NCI-H524 (cell line): ENCODE results near the gene RFPL2.

Experiments used
- DNase-seq, 2 experiments: peaks; one replicate each; lab custom pipeline; 2025; lab: John Stamatoyannopoulos, UW

RFPL2 gene

GRCh38 chr22:32204856-32205722 is at the start of gene RFPL2:
Gene RFPL2, minus strand, starts transcription at chr22:32205073. Its CDS starts 2,622 bp downstream, at chr22:32202451.
- DNase-seq: peak; percentile 86 to 91

- no peak for DNase-seq
These were observed 44.4 kb upstream of the RFPL2 start for GRCh38 chr22:32249231-32249630.

- no peak for DNase-seq
These were observed 43.4 kb upstream of the RFPL2 start for GRCh38 chr22:32248276-32248675.

GRCh38 chr22:32246166-32246565 is 41.3 kb upstream of the RFPL2 start:
- no peak for DNase-seq

GRCh38 chr22:32245042-32245441 is 40.2 kb upstream of the RFPL2 start:
- no peak for DNase-seq

DNA sequence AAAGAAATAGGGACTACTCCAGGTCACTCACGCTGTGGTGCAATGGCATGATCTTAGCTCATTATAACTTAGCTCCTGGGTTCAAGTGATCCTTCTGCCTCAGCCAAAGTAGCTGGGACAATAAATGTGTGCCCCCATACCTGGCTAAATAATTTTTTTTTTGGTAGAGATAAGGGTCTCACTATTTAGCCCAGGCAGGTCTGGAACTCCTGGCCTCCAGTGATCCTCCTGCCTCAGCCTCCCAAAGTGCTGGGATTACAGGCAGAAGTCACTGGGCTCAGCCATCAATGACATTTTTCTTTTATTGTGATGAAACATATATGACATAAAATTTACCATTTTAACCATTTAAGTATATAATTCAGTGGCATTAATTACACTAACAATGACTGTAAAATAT is 39.7 kb upstream of the RFPL2 start:
- DNase-seq: no peak

DNA sequence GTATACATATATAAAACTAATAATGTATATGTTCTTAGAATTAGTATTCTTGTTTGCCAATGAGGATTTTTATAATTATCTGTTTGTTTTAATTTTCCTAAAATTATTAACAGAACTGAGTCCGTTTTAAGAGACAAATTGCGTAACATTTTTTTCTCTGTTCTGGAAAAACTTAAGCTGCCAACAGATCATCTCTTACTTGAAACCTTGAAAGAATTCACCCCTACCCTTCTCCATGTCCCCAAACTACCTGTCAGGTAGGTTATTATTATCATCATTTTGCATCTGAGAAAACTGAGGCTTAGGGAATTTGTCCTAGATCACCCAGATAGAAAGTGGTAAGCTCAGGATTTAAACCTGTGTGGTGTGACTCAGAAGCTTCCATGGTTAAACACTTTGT is 35.6 kb upstream of the RFPL2 start:
- DNase-seq: no peak

- DNase-seq: no peak
These were observed 33.0 kb upstream of the RFPL2 start for GRCh38 chr22:32237906-32238305.

GRCh38 chr22:32236970-32237369 is 32.1 kb upstream of the RFPL2 start:
- peak; percentile 81 to 93 for DNase-seq

DNA sequence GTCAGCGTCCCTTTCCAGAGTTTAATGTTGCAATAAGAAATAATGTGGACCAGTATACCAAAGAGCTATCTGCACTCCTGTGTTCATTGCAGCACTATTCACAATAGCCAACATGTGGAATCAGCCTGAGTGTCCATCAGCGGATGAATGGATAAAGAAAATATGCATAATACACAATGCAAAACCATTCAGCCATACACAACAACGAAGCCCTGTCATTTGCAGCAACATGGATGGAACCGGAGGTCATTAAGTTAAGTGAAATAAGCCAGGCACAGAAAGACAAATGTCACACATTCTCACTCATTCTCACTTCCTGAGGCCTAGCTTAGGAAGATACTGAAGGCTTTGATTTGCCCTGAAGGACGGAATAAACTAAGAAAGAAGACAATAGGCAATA is 28.2 kb upstream of the RFPL2 start:
- DNase-seq: no peak

GRCh38 chr22:32232191-32232830 is 27.4 kb upstream of the RFPL2 start:
- no peak for DNase-seq

- no peak for DNase-seq
These were observed 21.6 kb upstream of the RFPL2 start for GRCh38 chr22:32226326-32227104.

DNA sequence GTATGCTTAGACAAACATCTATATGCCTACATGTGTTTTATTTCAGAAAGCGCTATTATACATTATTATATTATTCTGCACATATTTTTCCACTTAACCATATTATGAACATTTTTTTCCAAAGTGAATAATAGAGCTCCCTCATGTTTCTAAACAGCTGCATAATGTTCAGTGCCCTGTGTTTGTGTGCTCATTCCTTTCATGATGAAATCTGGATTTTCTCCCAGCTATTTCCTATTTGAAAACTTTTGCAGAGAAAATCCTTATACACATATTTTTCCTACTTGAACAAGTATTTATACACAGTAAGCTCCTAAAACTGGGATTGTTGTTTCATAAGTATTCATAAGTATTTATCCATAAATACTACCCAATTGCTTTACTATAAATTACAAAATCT is 18.1 kb upstream of the RFPL2 start:
- DNase-seq: no peak

DNA sequence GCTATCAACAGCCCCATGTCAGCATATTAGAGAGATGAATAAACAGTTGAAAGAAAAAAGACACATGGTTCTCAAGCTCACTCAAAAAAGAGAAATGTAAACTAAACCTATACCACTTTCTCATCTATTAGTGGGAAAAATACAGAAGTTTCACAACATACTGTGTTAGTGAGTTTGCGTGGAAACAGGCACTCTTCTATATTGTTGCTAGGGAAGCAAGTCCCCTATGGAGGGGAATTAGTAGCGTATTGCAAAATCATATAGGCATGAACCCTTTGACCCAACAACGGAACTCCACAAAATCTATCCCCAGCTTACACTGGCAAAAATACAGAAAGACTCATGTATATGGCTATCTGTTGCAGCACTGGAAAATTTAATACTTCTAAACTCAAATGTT is 14.2 kb upstream of the RFPL2 start:
- DNase-seq: no peak

DNA sequence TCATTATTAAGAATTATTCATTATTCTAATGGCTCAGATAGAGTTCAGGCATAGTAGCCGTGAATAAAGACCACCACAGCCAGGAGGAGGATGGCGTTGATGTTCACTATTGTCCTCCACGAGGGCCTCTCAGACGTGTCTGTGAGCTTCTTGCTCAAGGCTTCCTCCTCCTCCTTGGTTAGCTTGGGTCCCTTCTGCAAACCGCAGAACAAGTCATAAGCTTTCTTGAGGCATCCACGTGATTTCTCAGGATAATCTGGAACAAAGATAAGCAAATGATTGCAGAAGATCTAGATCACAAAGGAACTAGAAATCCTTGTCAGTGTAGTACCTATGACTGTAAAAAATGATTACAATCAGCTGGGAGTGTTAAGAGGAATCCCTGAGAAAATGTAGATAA is 13.6 kb upstream of the RFPL2 start:
- no peak for DNase-seq

DNA sequence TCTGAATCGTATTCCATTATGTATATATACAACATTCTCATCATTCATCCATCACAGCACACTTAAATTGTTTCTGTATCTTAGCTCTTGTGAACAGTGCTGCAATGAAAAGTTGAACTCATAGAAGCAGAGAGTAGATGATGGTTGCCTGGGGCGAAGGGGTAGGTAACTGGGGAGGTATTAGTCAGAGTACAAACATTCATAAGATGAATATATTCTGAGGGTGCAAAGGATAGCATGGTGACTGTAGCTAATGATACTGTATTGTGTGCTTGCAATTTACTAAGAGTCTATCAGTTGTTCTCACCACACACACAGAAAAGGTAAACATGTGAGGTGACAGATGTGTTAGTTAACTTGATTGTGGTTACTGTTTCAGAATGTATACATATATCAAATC is 12.6 kb upstream of the RFPL2 start:
- no peak for DNase-seq

GRCh38 chr22:32216911-32217310 is 12.0 kb upstream of the RFPL2 start:
- DNase-seq: no peak

DNA sequence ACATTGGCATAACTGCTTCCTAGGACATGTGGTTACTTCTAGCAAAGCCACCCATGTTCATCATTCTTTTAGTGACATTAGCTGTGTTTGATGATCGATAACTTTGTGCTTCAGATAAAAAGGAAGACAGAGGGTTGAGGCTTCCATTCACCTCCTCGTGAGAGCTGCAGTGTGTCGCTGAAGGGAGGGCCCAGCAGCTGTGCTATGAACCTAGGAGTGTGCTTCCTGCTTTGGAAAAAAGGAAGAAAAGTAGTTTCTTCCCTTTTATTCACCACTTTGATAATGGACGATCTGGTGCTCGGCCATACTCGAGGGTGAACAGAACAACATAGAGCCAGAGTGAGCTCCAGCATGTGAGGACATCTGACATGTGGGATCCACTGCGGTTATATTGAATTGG is 6.1 kb upstream of the RFPL2 start:
- no peak for DNase-seq

GRCh38 chr22:32208681-32209080 is 3.8 kb upstream of the RFPL2 start:
- DNase-seq: no peak

DNA sequence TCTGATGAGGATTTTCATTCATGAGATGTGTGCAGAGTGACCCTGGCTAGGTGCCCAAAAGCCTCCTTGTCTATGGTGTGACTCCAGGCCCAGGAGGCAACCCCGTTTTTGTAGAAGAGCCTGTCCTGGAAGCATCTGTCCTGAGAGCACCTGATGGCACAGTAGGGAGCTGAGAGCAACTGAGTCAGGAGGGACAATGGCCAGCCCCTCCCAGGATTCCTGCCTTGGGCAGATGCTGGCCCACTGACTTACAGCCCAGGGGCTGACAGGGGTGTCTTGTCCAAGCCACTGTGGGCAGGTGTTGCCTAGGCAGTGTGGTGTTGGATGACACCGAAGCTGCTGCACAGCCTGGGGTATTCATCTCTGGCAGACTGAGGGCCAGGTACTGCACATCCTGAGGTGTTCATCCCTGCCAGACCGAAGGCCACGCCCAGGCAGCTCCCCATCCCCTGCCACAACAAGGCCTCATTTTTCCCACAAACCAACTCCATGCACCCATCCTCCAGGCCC is 3.2 kb upstream of the RFPL2 start:
- DNase-seq: no peak

DNA sequence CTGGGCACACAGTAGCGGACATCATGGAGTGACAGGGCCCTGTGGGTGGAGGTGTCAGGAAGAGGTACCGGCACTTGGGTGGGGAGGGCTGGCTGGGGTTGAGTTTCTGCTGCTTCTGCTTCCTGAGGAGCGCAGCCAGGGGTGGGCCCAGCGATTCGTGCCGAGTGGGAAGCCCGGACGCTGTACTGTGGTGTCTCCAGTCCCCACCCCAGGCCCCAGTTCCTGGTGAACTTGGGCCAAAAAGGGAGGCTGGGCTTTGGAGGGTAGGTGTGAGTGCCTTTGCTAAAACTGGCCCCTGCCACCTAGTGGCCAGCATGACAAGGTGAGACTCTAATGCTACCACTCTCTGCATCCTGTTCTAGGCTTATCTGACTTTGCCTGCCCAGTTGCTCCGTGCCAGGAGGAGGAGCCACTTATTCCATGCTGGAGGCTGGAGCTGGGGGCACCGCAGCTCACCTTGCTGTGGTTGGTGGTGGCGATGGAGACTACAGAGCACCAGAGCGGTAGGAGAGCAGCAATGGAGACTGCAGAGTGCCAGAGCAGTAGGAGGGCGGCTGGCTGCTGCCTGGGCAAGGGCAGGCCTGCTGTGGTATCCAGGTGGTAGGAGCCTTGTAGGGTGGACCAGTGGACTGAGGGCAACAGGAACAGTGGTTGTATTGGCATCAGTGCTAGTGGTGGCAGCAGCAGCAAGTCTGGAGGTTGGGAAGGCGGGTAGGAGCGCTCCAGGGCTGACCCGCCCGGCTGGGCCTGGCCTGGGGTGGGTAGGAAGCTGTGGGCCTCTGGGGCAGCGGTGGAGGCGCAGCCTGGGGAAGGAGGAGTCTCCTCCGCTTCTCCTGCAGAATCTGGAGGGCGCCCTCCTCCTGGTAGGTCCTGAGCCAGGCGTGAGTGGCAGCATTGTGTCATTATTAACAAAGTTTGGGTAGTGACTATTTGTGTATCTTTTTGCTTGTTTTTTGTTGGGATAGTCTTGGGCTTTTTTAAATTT is 2.2 kb upstream of the RFPL2 start:
- peak; percentile 20 to 56 for DNase-seq
